ENCODE data around the gene EXOC6B. TPM values are rescaled to one million over a fixed set of nuclear protein-coding genes. Genes with fewer than 3 reads are reported as not detected.

EXOC6B gene
- total RNA-seq, 1 experiment from 2014 or later, result 11.7 TPM

DNA sequence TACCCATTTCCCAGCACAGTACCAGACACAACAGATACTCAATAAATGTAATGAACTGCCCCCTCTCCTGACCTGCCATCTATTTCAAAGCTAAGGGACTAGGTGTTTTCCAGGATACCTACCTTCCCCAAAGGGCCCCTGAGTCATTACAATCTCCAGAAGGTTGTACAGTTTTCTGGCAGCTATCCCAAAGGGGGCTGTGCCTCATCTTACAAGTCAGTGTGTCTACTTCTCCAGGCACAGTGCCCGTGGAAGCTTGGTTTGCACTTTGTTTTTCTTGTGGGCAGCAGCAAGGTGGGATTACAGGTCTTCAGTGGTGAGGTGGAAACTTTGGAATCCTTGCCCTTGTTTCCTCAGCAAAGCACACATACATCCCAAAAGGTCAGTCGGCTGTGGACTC lies 615.4 kb downstream of the EXOC6B start:
- DNase-seq, result no peak
- H3K36me3 ChIP-seq, result no peaks in the 10 kb centered on the region
- H3K4me3 ChIP-seq, result no peak overlapping the region
- H3K27me3 ChIP-seq, result no peaks in the 10 kb centered on the region
- no peaks in the 10 kb centered on the region for H3K9me3 ChIP-seq

DNA sequence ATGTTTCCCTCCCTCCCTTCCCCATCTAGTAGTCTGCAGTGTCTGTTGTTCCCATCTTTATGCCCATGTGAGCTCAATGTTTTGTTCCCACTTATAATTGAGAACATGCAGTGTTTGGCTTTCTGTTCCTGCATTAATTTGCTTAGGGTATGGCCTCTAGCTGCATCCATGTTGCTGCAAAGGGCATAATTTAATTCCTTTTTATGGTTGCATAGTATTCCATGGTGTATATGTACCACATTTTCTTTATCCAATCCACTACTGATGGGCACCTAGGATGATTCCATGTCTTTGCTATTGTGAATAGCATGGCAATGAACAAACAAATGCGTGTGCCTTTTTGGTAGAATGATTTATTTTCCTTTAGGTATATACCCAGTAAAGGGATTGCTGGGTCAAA lies 617.6 kb downstream of the EXOC6B start:
- H3K9me3 ChIP-seq, result no peaks in the 10 kb centered on the region
- no peaks in the 10 kb centered on the region for H3K27me3 ChIP-seq
- DNase-seq, result no peak
- H3K4me3 ChIP-seq, result no peak overlapping the region
- no peaks in the 10 kb centered on the region for H3K36me3 ChIP-seq

DNA sequence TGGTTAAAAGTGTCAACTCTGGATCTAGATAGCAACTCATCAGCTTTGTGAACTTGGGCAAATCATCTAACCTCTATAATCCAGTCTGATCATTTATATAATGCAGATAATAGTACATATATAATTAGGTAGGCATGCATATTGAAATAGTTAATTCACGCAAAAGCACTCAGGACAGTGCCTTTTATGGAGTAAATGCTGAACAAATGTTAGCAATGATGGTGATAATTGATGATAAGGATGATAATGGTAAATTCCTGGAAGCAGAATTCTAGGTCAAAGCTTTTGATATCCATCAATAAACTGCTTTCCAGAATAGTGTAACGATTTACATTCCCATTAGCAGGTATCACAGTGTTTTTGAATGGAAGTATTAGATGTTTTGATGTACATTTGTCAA lies 618.5 kb downstream of the EXOC6B start:
- Histone ChIP-seq H3K36me3 (no peaks in the 10 kb centered on the region), H3K4me3 (no peak overlapping the region), H3K9me3 (no peaks in the 10 kb centered on the region), H3K27me3 (no peaks in the 10 kb centered on the region)
- no peak for DNase-seq

GRCh38 chr2:72205504-72205881 lies 620.3 kb downstream of the EXOC6B start:
- H3K9me3 ChIP-seq, result no peaks in the 10 kb centered on the region
- no peak overlapping the region for H3K4me3 ChIP-seq
- H3K27me3 ChIP-seq, result no peaks in the 10 kb centered on the region
- DNase-seq, result no peak
- H3K36me3 ChIP-seq, result no peaks in the 10 kb centered on the region

- no peak for DNase-seq
- Histone ChIP-seq H3K27me3 (no peaks in the 10 kb centered on the region), H3K9me3 (no peaks in the 10 kb centered on the region), H3K36me3 (no peaks in the 10 kb centered on the region), H3K4me3 (no peak overlapping the region)
These were observed 620.9 kb downstream of the EXOC6B start for GRCh38 chr2:72204786-72205503.

- Histone ChIP-seq H3K27me3 (no peaks in the 10 kb centered on the region), H3K36me3 (no peaks in the 10 kb centered on the region), H3K9me3 (no peaks in the 10 kb centered on the region), H3K4me3 (no peak overlapping the region)
- peak; percentile 33 for DNase-seq
These were observed 621.6 kb downstream of the EXOC6B start for GRCh38 chr2:72204156-72204785.

- Histone ChIP-seq H3K4me3 (no peak overlapping the region), H3K36me3 (no peaks in the 10 kb centered on the region), H3K27me3 (no peaks in the 10 kb centered on the region), H3K9me3 (no peaks in the 10 kb centered on the region)
- DNase-seq, result no peak
These were observed 627.1 kb downstream of the EXOC6B start for GRCh38 chr2:72198532-72199241.

- Histone ChIP-seq H3K9me3 (no peaks in the 10 kb centered on the region), H3K4me3 (no peak overlapping the region), H3K36me3 (no peaks in the 10 kb centered on the region), H3K27me3 (no peaks in the 10 kb centered on the region)
- DNase-seq, result no peak
These were observed 632.1 kb downstream of the EXOC6B start for GRCh38 chr2:72193723-72194122.

GRCh38 chr2:72191441-72191840 lies 634.4 kb downstream of the EXOC6B start:
- Histone ChIP-seq H3K4me3 (no peak overlapping the region), H3K9me3 (peaks cover 3% of the 10 kb centered on the region; the same call in 1 of the 2 replicates), H3K27me3 (no peaks in the 10 kb centered on the region), H3K36me3 (no peaks in the 10 kb centered on the region)
- no peak for DNase-seq

DNA sequence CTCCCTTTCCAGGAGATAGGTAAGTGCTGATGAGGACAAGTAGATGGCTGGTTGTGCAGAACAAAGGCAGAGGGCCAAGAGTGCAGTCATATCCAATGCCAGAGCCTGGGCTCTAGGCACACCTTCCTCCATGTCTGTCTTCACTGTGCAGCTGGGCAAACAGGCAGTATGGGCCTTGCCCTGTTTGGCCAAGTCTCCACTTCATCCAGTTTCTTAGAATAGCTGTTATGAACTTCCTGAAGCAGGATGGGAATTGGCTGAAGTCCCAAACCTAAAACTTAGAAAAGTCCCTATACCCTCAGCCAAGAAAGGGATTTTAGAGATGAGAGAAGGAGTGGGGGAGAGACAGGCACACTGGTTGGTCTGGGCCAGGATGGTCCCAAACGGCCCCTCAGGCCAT lies 640.6 kb downstream of the EXOC6B start:
- peak; percentile 43 for DNase-seq
- no peaks in the 10 kb centered on the region for H3K36me3 ChIP-seq
- H3K9me3 ChIP-seq, result peaks cover 3% of the 10 kb centered on the region; the same call in 1 of the 2 replicates
- no peaks in the 10 kb centered on the region for H3K27me3 ChIP-seq
- H3K4me3 ChIP-seq, result no peak overlapping the region

DNA sequence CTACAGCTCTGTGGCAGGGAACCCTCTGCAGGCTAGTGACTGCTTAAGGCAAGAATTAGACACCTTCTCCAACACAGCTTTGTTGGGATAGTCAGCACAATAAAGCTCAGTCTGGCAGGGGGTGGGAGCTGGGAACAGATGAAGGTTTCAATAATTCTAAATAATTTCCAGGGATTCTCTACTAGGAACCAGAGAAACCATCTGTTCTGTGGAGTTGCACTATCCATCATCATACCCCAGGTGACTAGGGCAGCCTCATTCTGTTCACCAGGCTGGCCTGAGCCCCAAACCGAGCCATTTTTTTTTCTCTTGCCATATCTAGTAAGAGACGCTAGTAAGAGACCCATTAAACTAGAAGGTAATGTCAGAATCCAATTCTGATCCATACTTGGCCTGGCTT lies 642.4 kb downstream of the EXOC6B start:
- Histone ChIP-seq H3K4me3 (no peak overlapping the region), H3K27me3 (no peaks in the 10 kb centered on the region), H3K9me3 (peaks cover 3% of the 10 kb centered on the region; the same call in 1 of the 2 replicates), H3K36me3 (no peaks in the 10 kb centered on the region)
- no peak for DNase-seq

DNA sequence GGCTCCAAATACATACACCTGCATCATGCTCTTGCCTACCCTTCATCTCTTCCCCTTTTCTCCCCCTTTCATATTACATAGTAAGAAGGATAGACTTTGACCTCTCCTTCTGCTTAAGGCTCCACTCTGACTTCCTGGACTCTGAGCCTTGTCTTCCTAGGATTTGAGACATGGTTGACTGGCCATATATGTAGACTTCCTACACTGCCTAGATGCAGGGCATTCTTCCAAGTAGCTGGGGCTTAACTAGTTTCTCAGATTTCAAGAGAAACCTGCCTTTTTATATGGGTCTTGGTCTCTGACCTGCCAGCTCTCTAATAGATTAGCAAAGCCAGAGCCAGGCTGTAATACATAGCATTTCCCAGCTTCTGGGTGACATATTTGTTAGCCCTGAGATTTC lies 642.8 kb downstream of the EXOC6B start:
- Histone ChIP-seq H3K36me3 (no peaks in the 10 kb centered on the region), H3K4me3 (no peak overlapping the region), H3K9me3 (peaks cover 3% of the 10 kb centered on the region; the same call in 1 of the 2 replicates), H3K27me3 (no peaks in the 10 kb centered on the region)
- DNase-seq, result no peak

GRCh38 chr2:72182547-72182946 lies 643.3 kb downstream of the EXOC6B start:
- no peaks in the 10 kb centered on the region for H3K27me3 ChIP-seq
- H3K9me3 ChIP-seq, result peaks cover 2% of the 10 kb centered on the region; the same call in 1 of the 2 replicates
- peak; percentile 55 for DNase-seq
- H3K36me3 ChIP-seq, result no peaks in the 10 kb centered on the region
- no peak overlapping the region for H3K4me3 ChIP-seq

DNA sequence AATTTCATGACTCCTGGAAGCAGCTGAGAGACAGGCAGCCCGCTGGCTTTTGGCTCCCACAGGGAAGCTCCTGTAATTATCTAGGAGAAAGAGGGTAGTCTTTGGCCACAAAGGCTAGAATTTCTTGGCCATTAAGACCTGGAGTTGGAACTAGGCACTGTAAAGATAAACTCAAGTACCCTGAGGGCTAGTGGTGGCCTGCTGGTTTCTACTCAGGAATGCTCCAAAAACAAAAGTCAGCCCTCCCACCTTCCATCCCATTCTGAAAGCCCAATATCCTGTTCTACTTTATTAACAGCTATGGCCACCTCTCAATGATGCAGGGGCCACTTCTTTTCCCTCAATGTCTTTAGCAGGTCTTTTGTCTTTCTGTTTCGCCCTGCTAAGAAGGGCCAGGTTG lies 644.2 kb downstream of the EXOC6B start:
- Histone ChIP-seq H3K27me3 (no peaks in the 10 kb centered on the region), H3K9me3 (no peaks in the 10 kb centered on the region)
- no peak for DNase-seq

GRCh38 chr2:72180351-72180750 lies 645.5 kb downstream of the EXOC6B start:
- H3K4me3 ChIP-seq, result no peak overlapping the region
- no peak for DNase-seq

More for the DNA sequence above, 644.2 kb downstream of the EXOC6B start:
- Histone ChIP-seq H3K36me3 (no peaks in the 10 kb centered on the region), H3K4me3 (no peak overlapping the region)

DNA sequence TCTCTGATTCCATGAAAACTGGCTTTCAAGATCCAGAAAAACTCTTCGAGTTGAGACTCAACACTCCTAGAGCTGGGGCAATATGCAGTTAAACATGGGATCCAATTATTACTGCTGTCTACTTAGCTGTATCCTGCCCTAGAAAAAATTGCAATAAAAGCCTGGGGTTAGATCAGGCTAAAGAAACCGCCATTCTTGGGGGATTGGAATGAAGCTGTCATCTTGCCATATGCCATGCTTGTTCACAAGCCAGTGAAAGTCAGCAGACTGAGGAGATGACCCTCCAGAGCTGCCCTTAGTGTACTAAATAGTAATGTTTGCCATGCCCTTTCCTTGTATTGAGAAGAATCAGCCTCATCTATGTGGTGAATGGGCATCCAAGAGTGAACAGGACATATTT lies 647.3 kb downstream of the EXOC6B start:
- H3K4me3 ChIP-seq, result no peak overlapping the region
- H3K9me3 ChIP-seq, result no peaks in the 10 kb centered on the region
- DNase-seq, result no peak
- no peaks in the 10 kb centered on the region for H3K36me3 ChIP-seq
- no peaks in the 10 kb centered on the region for H3K27me3 ChIP-seq

More at GRCh38 chr2:72180351-72180750, 645.5 kb downstream of the EXOC6B start:
- no peaks in the 10 kb centered on the region for H3K9me3 ChIP-seq
- no peaks in the 10 kb centered on the region for H3K36me3 ChIP-seq
- no peaks in the 10 kb centered on the region for H3K27me3 ChIP-seq

- Histone ChIP-seq H3K4me3 (no peak overlapping the region), H3K9me3 (no peaks in the 10 kb centered on the region), H3K27me3 (no peaks in the 10 kb centered on the region), H3K36me3 (no peaks in the 10 kb centered on the region)
- DNase-seq, result no peak
These were observed 649.6 kb downstream of the EXOC6B start for GRCh38 chr2:72176281-72176680.
